Neural progenitor cell (in vitro differentiated cells): Measurements from ENCODE around the gene AP2M1.

Source experiments
- EZH2phosphoT487 ChIP-seq: fragments of 200-600 bp; sonication (generic); IDR thresholded peaks from 2 replicates; pipeline ENCODE4 v1.6.1; 2017; ENCODE audit warnings: antibody characterized with exemption
- TF ChIP-seq, protein P1 (sequence below): fragments of 200-600 bp; sonication (generic); IDR thresholded peaks from 2 replicates; pipeline ENCODE4 v1.5.1; 2017; ENCODE audit warnings: antibody characterized with exemption, mild to moderate bottlenecking

DNA sequence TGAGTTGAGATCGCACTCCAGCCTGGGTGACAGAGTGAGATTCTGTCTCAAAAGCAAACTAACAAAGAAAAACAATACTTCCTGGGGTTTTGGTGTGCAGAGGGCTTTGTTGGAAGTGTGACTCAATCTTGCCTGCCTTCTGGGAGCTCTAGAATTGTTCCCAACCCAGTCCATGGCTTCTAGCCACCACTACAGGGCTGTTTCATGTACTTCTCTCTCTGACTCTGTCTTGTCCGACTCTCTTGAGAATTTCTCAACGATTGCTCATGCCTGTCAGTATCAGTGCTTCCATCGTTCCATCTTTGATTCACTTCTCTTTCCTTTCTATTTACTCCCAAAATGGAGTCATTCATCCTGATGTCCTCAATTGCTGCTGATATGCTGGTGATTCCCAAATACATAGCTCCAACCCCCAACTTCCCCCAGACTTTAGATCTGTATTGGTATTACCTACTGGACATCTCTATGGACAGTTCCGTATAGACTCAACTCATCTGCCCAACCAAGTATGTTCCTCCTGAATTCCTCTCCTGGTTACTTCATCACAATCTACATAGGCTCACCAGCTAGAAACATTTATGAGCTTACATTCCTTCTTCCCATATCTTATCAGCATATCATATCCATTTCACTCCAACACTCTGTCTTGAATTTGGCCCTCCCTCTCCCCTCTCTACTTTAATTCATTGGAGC is 1.8 kb upstream of the AP2M1 start:
- TF ChIP-seq, protein P1, sequence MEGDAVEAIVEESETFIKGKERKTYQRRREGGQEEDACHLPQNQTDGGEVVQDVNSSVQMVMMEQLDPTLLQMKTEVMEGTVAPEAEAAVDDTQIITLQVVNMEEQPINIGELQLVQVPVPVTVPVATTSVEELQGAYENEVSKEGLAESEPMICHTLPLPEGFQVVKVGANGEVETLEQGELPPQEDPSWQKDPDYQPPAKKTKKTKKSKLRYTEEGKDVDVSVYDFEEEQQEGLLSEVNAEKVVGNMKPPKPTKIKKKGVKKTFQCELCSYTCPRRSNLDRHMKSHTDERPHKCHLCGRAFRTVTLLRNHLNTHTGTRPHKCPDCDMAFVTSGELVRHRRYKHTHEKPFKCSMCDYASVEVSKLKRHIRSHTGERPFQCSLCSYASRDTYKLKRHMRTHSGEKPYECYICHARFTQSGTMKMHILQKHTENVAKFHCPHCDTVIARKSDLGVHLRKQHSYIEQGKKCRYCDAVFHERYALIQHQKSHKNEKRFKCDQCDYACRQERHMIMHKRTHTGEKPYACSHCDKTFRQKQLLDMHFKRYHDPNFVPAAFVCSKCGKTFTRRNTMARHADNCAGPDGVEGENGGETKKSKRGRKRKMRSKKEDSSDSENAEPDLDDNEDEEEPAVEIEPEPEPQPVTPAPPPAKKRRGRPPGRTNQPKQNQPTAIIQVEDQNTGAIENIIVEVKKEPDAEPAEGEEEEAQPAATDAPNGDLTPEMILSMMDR: no peak
- no peak for TF ChIP-seq EZH2phosphoT487
